GM13977 (cell line): ENCODE results near the gene SF3A1.

Experiments used
- DNase-seq: peaks from one replicate; pipeline ENCODE4 v3.0.0; 2012; ENCODE audit warnings: low spot score
- in situ Hi-C: fragments of 300-500 bp; cut with MboI; formaldehyde crosslinking; loops from one replicate; pipeline ENCODE4 v1.12.0; 2022; ENCODE audit warnings: low sequenced_read_pairs, low pct_unique_long_range_greater_than_20kb, mixed read lengths, inconsistent platforms; ENCODE audit not compliant: unreplicated experiment
- TF ChIP-seq, protein P1 (sequence below): IDR thresholded peaks from 2 replicates; pipeline ENCODE4 v1.5.1; 2012; ENCODE audit warnings: mild to moderate bottlenecking, control low read depth; ENCODE audit not compliant: insufficient read depth; ENCODE audit errors: extremely low read depth, missing control alignments

Gene SF3A1

GRCh38 chr22:30310881-30311771 lies 45.6 kb downstream of the SF3A1 start:
- no peak for DNase-seq
- TF ChIP-seq, protein P1, sequence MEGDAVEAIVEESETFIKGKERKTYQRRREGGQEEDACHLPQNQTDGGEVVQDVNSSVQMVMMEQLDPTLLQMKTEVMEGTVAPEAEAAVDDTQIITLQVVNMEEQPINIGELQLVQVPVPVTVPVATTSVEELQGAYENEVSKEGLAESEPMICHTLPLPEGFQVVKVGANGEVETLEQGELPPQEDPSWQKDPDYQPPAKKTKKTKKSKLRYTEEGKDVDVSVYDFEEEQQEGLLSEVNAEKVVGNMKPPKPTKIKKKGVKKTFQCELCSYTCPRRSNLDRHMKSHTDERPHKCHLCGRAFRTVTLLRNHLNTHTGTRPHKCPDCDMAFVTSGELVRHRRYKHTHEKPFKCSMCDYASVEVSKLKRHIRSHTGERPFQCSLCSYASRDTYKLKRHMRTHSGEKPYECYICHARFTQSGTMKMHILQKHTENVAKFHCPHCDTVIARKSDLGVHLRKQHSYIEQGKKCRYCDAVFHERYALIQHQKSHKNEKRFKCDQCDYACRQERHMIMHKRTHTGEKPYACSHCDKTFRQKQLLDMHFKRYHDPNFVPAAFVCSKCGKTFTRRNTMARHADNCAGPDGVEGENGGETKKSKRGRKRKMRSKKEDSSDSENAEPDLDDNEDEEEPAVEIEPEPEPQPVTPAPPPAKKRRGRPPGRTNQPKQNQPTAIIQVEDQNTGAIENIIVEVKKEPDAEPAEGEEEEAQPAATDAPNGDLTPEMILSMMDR: no peak
- in situ Hi-C loops: no loop called here

GRCh38 chr22:30309951-30310741 lies 46.5 kb downstream of the SF3A1 start:
- TF ChIP-seq, protein P1: no peak
- DNase-seq: peak; percentile 56
- in situ Hi-C loops: no loop called here

DNA sequence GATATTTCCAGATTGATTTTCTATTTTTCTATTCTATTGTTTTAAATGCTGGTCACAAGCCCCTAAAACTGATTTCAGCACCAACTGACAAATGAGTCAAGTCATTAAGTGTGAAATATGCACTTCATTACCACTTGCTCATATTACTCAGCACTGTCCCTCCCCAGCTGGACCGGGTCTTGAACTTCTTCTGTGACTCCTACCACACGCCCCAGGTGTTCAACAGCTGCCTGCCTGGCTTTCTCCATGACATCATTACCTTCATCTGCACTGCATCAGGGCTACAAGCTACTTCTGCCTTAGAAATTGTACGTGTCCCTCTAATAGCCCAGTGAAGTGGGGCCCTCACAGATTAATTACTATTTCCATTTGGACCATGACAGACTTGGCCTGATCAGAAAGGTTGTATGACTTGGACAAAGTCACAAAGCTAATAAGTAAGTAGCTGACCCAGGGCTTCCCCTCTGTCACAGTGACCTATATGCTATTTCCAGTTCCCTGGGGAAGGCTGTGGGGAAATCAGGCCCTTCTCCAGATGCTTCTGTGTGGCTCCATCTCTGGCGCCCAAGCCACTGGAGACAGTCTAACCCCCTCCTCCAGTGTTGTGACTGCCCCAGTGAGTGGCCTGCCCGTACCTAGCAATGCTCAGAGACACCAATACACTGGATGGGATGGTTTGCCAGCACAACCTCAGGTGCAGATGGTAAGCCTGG lies 48.0 kb downstream of the SF3A1 start:
- peak; percentile 75 for DNase-seq
- in situ Hi-C loops: no loop called here
- TF ChIP-seq, protein P1: no peak

DNA sequence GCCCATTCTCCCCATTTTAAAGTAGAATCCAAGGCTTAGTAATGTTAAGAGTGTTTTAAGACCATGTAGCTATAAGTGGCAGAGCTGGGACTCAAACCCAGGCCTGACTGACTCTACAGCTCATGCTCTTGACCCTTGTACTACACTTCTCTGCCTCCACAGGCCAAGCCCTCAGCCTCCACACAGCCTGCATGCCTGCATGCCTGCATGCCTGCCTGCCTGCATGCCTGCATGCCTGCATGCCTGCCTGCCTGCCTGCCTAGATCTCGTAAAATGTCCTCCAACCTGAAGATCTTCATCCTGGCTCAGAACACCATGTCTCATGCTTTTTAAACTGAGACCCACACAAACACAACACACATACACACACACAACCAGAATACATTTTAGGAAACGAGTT lies 48.6 kb downstream of the SF3A1 start:
- TF ChIP-seq, protein P1: no peak
- in situ Hi-C loops: no loop called here
- no peak for DNase-seq

DNA sequence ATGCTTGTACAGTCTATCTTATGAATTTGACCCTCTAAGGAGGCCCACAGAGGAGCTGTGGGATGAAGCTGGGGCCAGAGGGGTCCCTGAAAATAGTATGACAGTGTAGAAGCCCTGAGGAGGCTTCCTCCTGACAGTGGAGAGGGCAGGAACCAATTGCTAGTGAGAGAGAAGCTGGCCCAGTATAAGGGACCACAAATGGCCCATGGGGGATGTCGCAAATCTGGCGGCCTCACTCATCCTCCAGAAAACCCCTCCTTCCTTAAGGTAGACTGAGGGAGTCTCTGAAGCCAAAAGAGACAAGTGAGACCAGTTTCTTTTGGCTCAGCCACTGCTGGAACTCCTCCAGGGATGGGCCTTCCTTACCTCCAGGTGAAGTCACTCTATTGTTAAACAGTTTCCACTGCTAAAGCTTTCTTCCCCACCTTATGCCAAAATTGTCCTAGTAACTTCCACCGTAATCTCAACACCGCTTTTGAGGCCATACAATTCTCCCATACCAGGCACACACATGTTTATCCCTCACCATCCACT lies 49.6 kb downstream of the SF3A1 start:
- in situ Hi-C loops: no loop called here
- DNase-seq: no peak
- TF ChIP-seq, protein P1: no peak

DNA sequence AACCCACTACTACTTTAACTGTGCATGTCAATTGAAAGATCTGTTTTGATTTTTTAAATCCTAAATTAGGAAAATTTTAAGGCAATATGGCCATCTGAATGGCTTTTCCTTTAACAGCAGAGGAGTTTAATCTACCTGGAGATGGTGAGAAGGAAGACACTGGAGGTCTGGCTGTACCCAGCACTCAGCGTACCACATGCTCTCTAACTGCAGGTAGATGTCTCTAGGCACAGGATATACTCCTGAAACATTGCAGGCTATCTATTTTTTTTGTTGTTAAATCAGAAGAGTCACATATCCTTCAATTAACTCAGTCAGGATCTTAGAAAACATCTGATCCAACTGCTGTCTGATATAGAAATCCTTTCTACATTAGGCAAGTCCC lies 50.1 kb downstream of the SF3A1 start:
- TF ChIP-seq, protein P1: no peak
- no peak for DNase-seq
- in situ Hi-C loops: no loop called here
